Parathyroid adenoma (tissue), 2 donors: Measurements from ENCODE around the gene MS4A5.
"Not testable (repeated sequence)": the region's sequence is repeated elsewhere in the genome, so short reads cannot be mapped to it uniquely, and the experiment has no call there.

ENCODE experiments used
- H2AFZ ChIP-seq: fragments of 300-600 bp; sonication (generic); one replicate; pipeline ENCODE4 v1.7.0; 2017; ENCODE audit warnings: antibody characterized with exemption, mild to moderate bottlenecking
- H3K27ac ChIP-seq: fragments of 300-600 bp; sonication (generic); one replicate; pipeline ENCODE4 v1.7.0; 2017
- H3K27me3 ChIP-seq: fragments of 300-600 bp; sonication (generic); one replicate; pipeline ENCODE4 v1.7.0; 2017; ENCODE audit warnings: low read length; ENCODE audit not compliant: control insufficient read depth, insufficient read depth
- H3K36me3 ChIP-seq: fragments of 300-600 bp; sonication (generic); one replicate; pipeline ENCODE4 v1.7.0; 2017; ENCODE audit warnings: low read length; ENCODE audit not compliant: control insufficient read depth, insufficient read depth
- H3K4me1 ChIP-seq: fragments of 300-600 bp; sonication (generic); one replicate; pipeline ENCODE4 v1.7.0; 2017; ENCODE audit warnings: control low read depth
- H3K4me2 ChIP-seq: fragments of 300-600 bp; sonication (generic); one replicate; pipeline ENCODE4 v1.7.0; 2017; ENCODE audit warnings: low read length
- H3K4me3 ChIP-seq: fragments of 300-600 bp; sonication (generic); one replicate; pipeline ENCODE4 v1.7.0; 2017; ENCODE audit warnings: low read depth, low read length
- H3K79me2 ChIP-seq: fragments of 300-600 bp; sonication (generic); one replicate; pipeline ENCODE4 v1.7.0; 2017; ENCODE audit warnings: control low read depth
- H3K9ac ChIP-seq: fragments of 300-600 bp; sonication (generic); one replicate; pipeline ENCODE4 v1.7.0; 2017; ENCODE audit warnings: mild to moderate bottlenecking
- H3K9me3 ChIP-seq: fragments of 300-600 bp; sonication (generic); one replicate; pipeline ENCODE4 v1.7.0; 2017; ENCODE audit warnings: low read length; ENCODE audit not compliant: control insufficient read depth
- CTCF ChIP-seq: fragments of 300-600 bp; sonication (generic); IDR thresholded peaks from one replicate; pipeline ENCODE4 v1.7.0; 2017; ENCODE audit warnings: antibody characterized with exemption, mild to moderate bottlenecking
- donor health status: primary hyperparathyroidism.

Gene MS4A5

GRCh38 chr11:60428517-60428916, 855 bp upstream of the MS4A5 start:
- Histone ChIP-seq H3K9me3 (no peaks in the 10 kb centered on the region), H3K9ac (no peak overlapping the region), H3K4me2 (no peak overlapping the region), H3K79me2 (no peaks in the 10 kb centered on the region), H3K27ac (no peak overlapping the region), H3K4me1 (no peaks in the 10 kb centered on the region), H2AFZ (no peak overlapping the region), H3K4me3 (no peak overlapping the region), H3K27me3 (no peaks in the 10 kb centered on the region), H3K36me3 (no peaks in the 10 kb centered on the region)
- no peak for TF ChIP-seq CTCF

GRCh38 chr11:60431251-60431650, 1.9 kb downstream of the MS4A5 start:
- H3K36me3 ChIP-seq: no peaks in the 10 kb centered on the region
- H3K79me2 ChIP-seq: no peaks in the 10 kb centered on the region
- no peak overlapping the region for H3K4me2 ChIP-seq
- no peaks in the 10 kb centered on the region for H3K4me1 ChIP-seq
- H3K27ac ChIP-seq: no peak overlapping the region
- H3K4me3 ChIP-seq: no peak overlapping the region
- H3K9ac ChIP-seq: no peak overlapping the region
- no peaks in the 10 kb centered on the region for H3K27me3 ChIP-seq
- H3K9me3 ChIP-seq: no peaks in the 10 kb centered on the region
- TF ChIP-seq CTCF: no peak
- no peak overlapping the region for H2AFZ ChIP-seq

GRCh38 chr11:60433401-60433800, 4.0 kb downstream of the MS4A5 start:
- Histone ChIP-seq H3K9ac (no peak overlapping the region), H3K27me3 (no peaks in the 10 kb centered on the region), H3K4me1 (no peaks in the 10 kb centered on the region), H3K4me2 (no peak overlapping the region), H3K27ac (no peak overlapping the region), H2AFZ (no peak overlapping the region), H3K9me3 (no peaks in the 10 kb centered on the region), H3K4me3 (no peak overlapping the region), H3K36me3 (no peaks in the 10 kb centered on the region), H3K79me2 (no peaks in the 10 kb centered on the region)
- no peak for TF ChIP-seq CTCF

GRCh38 chr11:60447070-60447469, 17.7 kb downstream of the MS4A5 start:
- Histone ChIP-seq H3K4me2 (no peak overlapping the region), H3K36me3 (no peaks in the 10 kb centered on the region), H2AFZ (no peak overlapping the region), H3K9ac (no peak overlapping the region), H3K9me3 (no peaks in the 10 kb centered on the region), H3K27ac (no peak overlapping the region), H3K27me3 (no peaks in the 10 kb centered on the region), H3K79me2 (no peaks in the 10 kb centered on the region), H3K4me3 (no peak overlapping the region), H3K4me1 (no peaks in the 10 kb centered on the region)
- TF ChIP-seq CTCF: no peak

- no peaks in the 10 kb centered on the region for H3K9me3 ChIP-seq
- H3K9ac ChIP-seq: no peak overlapping the region
- no peak overlapping the region for H3K4me2 ChIP-seq
- H3K4me1 ChIP-seq: no peaks in the 10 kb centered on the region
- no peak overlapping the region for H3K27ac ChIP-seq
- no peaks in the 10 kb centered on the region for H3K27me3 ChIP-seq
- H3K79me2 ChIP-seq: no peaks in the 10 kb centered on the region
- TF ChIP-seq CTCF: no peak
- H2AFZ ChIP-seq: no peak overlapping the region
- H3K4me3 ChIP-seq: no peak overlapping the region
- no peaks in the 10 kb centered on the region for H3K36me3 ChIP-seq
Observed at GRCh38 chr11:60447846-60448245, 18.5 kb downstream of the MS4A5 start.

- not testable (repeated sequence) for H3K27me3 ChIP-seq, H3K4me3 ChIP-seq, H2AFZ ChIP-seq, H3K9ac ChIP-seq, H3K9me3 ChIP-seq, H3K4me1 ChIP-seq, H3K4me2 ChIP-seq, H3K79me2 ChIP-seq, H3K36me3 ChIP-seq, H3K27ac ChIP-seq
Observed at GRCh38 chr11:60451185-60451584, 21.8 kb downstream of the MS4A5 start.
